HCT116 (cell line): ENCODE measurements around the gene OPCML. TPM values are rescaled to one million over a fixed set of nuclear protein-coding genes. Genes with fewer than 3 reads are reported as not detected.

Experiments used
- ATAC-seq: fragments of 200-7000 bp; cut with Tn5 transposase; 2 replicates; pipeline ENCODE4 v1.9.1; 2020; ENCODE audit warnings: mild to moderate bottlenecking, moderate library complexity
- BruUV-seq: library from RNA; stranded (reverse); fragments of 400-500 nt; replicated peaks from 2 replicates; lab custom pipeline; 2021; lab: Mats Ljungman, UMichigan
- CTCF ChIA-PET: fragments of 300-600 bp; sonication (Branson Sonifier 250); formaldehyde crosslinking; loops from one replicate; lab custom pipeline; 2021; ENCODE audit warnings: antibody characterized with exemption; lab: Charles Lee
- POLR2A ChIA-PET: fragments of 300-600, 350-600 bp; sonication (Branson Sonifier 250); formaldehyde crosslinking; loops from one replicate; lab custom pipeline; 2021; ENCODE audit warnings: antibody characterized with exemption; lab: Charles Lee
- RAD21 ChIA-PET, 2 experiments: fragments of 300-600 bp; sonication (Branson Sonifier 250); formaldehyde crosslinking; loops; one replicate each; lab custom pipeline; 2023; ENCODE audit warnings: low total read pairs in 2 of 2; ENCODE audit not compliant: uncharacterized antibody in 2 of 2, unreplicated experiment in 2 of 2, low non-redundant PET in 1 of 2; lab: Charles Lee
- DNase-seq: peaks from one replicate; pipeline ENCODE4 v3.0.0-alpha.2; 2010; ENCODE audit warnings: low read depth, low spot score
- H2AFZ ChIP-seq: fragments of 200-600 bp; shearing (Covaris generic), sonication (generic); 2 replicates; pipeline ENCODE4 v1.6.1; 2017; ENCODE audit warnings: low read depth, mixed run types, mixed read lengths, antibody characterized with exemption, low read length; ENCODE audit not compliant: poor library complexity, severe bottlenecking
- H3K27ac ChIP-seq: 2 replicates; pipeline ENCODE4 v1.5.1; 2012; ENCODE audit warnings: low read depth, low read length
- H3K27me3 ChIP-seq: fragments of 200-600 bp; sonication (generic); 2 replicates; pipeline ENCODE4 v1.6.1; 2016; ENCODE audit warnings: mixed run types, low read length, mixed read lengths; ENCODE audit not compliant: insufficient read depth
- H3K36me3 ChIP-seq, 2 experiments: fragments of 200-500 bp in 1 of 2; fragments of 200-600 bp in 1 of 2; sonication (Bioruptor generic) in 1 of 2; sonication (generic) in 1 of 2; 2 replicates each; pipeline versions ENCODE4 v1.5.1 to v1.6.1; 2014 to 2016; ENCODE audit warnings: low read length in 2 of 2, inconsistent platforms in 1 of 2, mixed read lengths in 1 of 2, mixed run types in 1 of 2; ENCODE audit not compliant: insufficient read depth in 2 of 2, control insufficient read depth in 1 of 2
- H3K4me1 ChIP-seq, 2 experiments: fragments of 200-600 bp in 1 of 2; sonication (generic) in 1 of 2; 2 replicates each; pipeline versions ENCODE4 v1.5.1 to v1.6.1; 2012 to 2017; ENCODE audit warnings: low read length in 2 of 2, inconsistent platforms in 1 of 2, mild to moderate bottlenecking in 1 of 2, mixed read lengths in 1 of 2, mixed run types in 1 of 2, moderate library complexity in 1 of 2; ENCODE audit not compliant: insufficient read depth in 2 of 2, control insufficient read depth in 1 of 2
- H3K4me2 ChIP-seq: fragments of 200-600 bp; sonication (generic); 2 replicates; pipeline ENCODE4 v1.6.1; 2017; ENCODE audit warnings: mixed run types, low read length, mixed read lengths
- H3K4me3 ChIP-seq, 2 experiments: fragments of 200-600 bp in 1 of 2; sonication (generic) in 1 of 2; replicated peaks in 1 of 2; 2 replicates each; pipeline ENCODE4 v1.5.1; 2011 to 2016; ENCODE audit warnings: low read length in 2 of 2, control low read depth in 1 of 2, low read depth in 1 of 2, mild to moderate bottlenecking in 1 of 2, mixed read lengths in 1 of 2, mixed run types in 1 of 2
- H3K79me2 ChIP-seq: fragments of 200-600 bp; sonication (generic); 2 replicates; pipeline ENCODE4 v1.6.1; 2017; ENCODE audit warnings: mild to moderate bottlenecking, mixed run types, low read length, moderate library complexity, mixed read lengths; ENCODE audit not compliant: insufficient read depth
- H3K9ac ChIP-seq: fragments of 200-600 bp; sonication (generic); 2 replicates; pipeline ENCODE4 v1.6.1; 2016; ENCODE audit warnings: low read length, mixed read lengths
- H3K9me2 ChIP-seq: fragments of 200-600 bp; sonication (generic), shearing (Covaris generic); 2 replicates; pipeline ENCODE4 v1.6.1; 2017; ENCODE audit warnings: mixed run types, mild to moderate bottlenecking, moderate library complexity; ENCODE audit not compliant: insufficient read depth
- H3K9me3 ChIP-seq, 2 experiments: fragments of 200-500 bp in 1 of 2; fragments of 200-600 bp in 1 of 2; sonication (Bioruptor generic) in 1 of 2; sonication (generic) in 1 of 2; 2 replicates each; pipeline ENCODE4 v1.6.1; 2014 to 2017; ENCODE audit warnings: low read length in 2 of 2, mixed read lengths in 2 of 2, inconsistent platforms in 1 of 2, low read depth in 1 of 2, mild to moderate bottlenecking in 1 of 2, mixed run types in 1 of 2, moderate library complexity in 1 of 2; ENCODE audit not compliant: control insufficient read depth in 1 of 2, insufficient read depth in 1 of 2
- H4K20me1 ChIP-seq: fragments of 200-600 bp; sonication (generic), shearing (Covaris generic); 2 replicates; pipeline ENCODE4 v1.6.1; 2017; ENCODE audit warnings: mixed run types, mild to moderate bottlenecking, moderate library complexity; ENCODE audit not compliant: insufficient read depth
- CEBPB ChIP-seq: IDR thresholded peaks from 2 replicates; pipeline ENCODE4 v1.6.1; 2012; ENCODE audit warnings: low read depth
- CTCF ChIP-seq, 3 experiments: fragments of 200-600 bp in 1 of 3; sonication (generic) in 1 of 3; IDR thresholded peaks in 2 of 3; conservative IDR thresholded peaks in 1 of 3; 2 replicates each; pipeline ENCODE4 v1.5.1; 2012 to 2017; ENCODE audit warnings: low read depth in 2 of 3, low read length in 2 of 3, antibody characterized with exemption in 1 of 3, borderline replicate concordance in 1 of 3, control low read depth in 1 of 3, mild to moderate bottlenecking in 1 of 3, mixed read lengths in 1 of 3, mixed run types in 1 of 3, moderate library complexity in 1 of 3; ENCODE audit not compliant: insufficient read depth in 1 of 3
- EZH2 ChIP-seq: fragments of 200-600 bp; sonication (generic); IDR thresholded peaks from 2 replicates; pipeline ENCODE4 v1.6.1; 2017; ENCODE audit warnings: antibody characterized with exemption, mixed run types
- FOSL1 ChIP-seq: IDR thresholded peaks from 2 replicates; pipeline ENCODE4 v1.6.1; 2012; ENCODE audit warnings: low read depth
- POLR2A ChIP-seq: IDR thresholded peaks from 2 replicates; pipeline ENCODE4 v1.7.0; 2011; ENCODE audit warnings: borderline replicate concordance; ENCODE audit not compliant: insufficient read depth, insufficient read length; ENCODE audit errors: extremely low read depth
- RAD21 ChIP-seq: IDR thresholded peaks from 2 replicates; pipeline ENCODE4 v1.6.1; 2012; ENCODE audit warnings: low read depth, mild to moderate bottlenecking
- SIN3A ChIP-seq: IDR thresholded peaks from 2 replicates; pipeline ENCODE4 v1.6.1; 2012; ENCODE audit warnings: low read depth
- SRF ChIP-seq: IDR thresholded peaks from 2 replicates; pipeline ENCODE4 v1.6.1; 2012; ENCODE audit warnings: low read depth
- TCF7L2 ChIP-seq: IDR thresholded peaks from 2 replicates; pipeline ENCODE4 v1.7.0; 2011; ENCODE audit warnings: borderline replicate concordance, inconsistent platforms; ENCODE audit not compliant: insufficient read depth, insufficient read length; ENCODE audit errors: extremely low read depth
- ZBTB33 ChIP-seq: IDR thresholded peaks from 2 replicates; pipeline ENCODE4 v1.6.1; 2011; ENCODE audit warnings: mild to moderate bottlenecking, low read length, moderate library complexity; ENCODE audit not compliant: insufficient replicate concordance; ENCODE audit errors: extremely low read depth
- ZFX ChIP-seq: fragments of 450-650 bp; IDR thresholded peaks from 2 replicates; pipeline ENCODE4 v1.6.1; 2017
- intact Hi-C: fragments of 100-400 bp; cut with micrococcal nuclease; formaldehyde crosslinking; loops from 2 replicates; pipeline ENCODE4 v1.10.0; 2022
- total RNA-seq: library from RNA; stranded (reverse); gene quantifications from one replicate; pipeline ENCODE4 v1.2.1, GENCODE V29; 2021; ENCODE audit not compliant: unreplicated experiment

OPCML gene
- total RNA-seq, 1 experiment from 2014 or later, result not detected

DNA sequence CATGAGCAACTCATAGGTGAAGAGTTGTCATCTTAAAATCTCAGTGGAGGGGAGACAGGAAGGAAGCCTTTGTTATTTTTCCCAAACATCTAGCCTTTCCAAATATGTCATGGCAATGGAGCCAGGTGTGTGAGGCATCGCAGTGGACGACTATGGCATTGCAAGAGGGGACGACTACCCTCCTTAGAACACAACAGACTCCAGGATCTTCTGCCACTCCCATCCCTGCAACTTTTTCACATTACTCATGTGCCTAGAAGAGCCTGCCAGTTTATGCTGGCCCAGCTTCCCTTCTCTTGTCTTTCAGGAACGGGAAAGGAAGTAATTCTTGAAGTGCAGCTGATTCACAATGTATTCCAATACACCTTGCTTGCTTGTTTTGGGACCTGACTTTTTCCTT, 1008.4 kb downstream of the OPCML start:
- ATAC-seq (no peak), DNase-seq (no peak)
- Histone ChIP-seq H3K27me3 (no peaks in the 10 kb centered on the region), H3K4me2 (no peak overlapping the region), H3K9ac (no peak overlapping the region), H3K79me2 (no peaks in the 10 kb centered on the region), H2AFZ (no peak overlapping the region), H3K27ac (no peak overlapping the region), H3K4me1 (no peaks in the 10 kb centered on the region), H3K36me3 (no peaks in the 10 kb centered on the region), H3K9me3 (peaks cover 11 to 12% of the 10 kb centered on the region in 2 experiments; a peak in 3 of 4 replicates), H4K20me1 (no peaks in the 10 kb centered on the region), H3K9me2 (no peaks in the 10 kb centered on the region), H3K4me3 (no peak overlapping the region)
- TF ChIP-seq CTCF (IDR thresholded peaks at IDR 0.05 in 2 of 3, conservative IDR thresholded peaks at IDR 0.05 in 1 of 3; ENCODE audit: borderline replicate concordance in 1 of 3, insufficient read depth in 1 of 3, low read depth in 2 of 3, low read length in 2 of 3), result no peak
- no peak for TF ChIP-seq RAD21
- no peak for TF ChIP-seq FOSL1
- ChIA-PET CTCF (no interaction called here), POLR2A (no interaction called here), RAD21 (no interaction called here)
- intact Hi-C loops, result no loop called here
- no TSS peak for BruUV-seq

- Histone ChIP-seq H2AFZ (no peak overlapping the region), H3K79me2 (no peaks in the 10 kb centered on the region), H3K36me3 (no peaks in the 10 kb centered on the region), H3K4me1 (no peaks in the 10 kb centered on the region), H3K27ac (no peak overlapping the region), H3K4me3 (no peak overlapping the region), H3K9ac (no peak overlapping the region), H3K27me3 (no peaks in the 10 kb centered on the region), H4K20me1 (no peaks in the 10 kb centered on the region), H3K4me2 (no peak overlapping the region), H3K9me3 (peaks cover 11 to 12% of the 10 kb centered on the region in 2 experiments; a peak in 3 of 4 replicates), H3K9me2 (no peaks in the 10 kb centered on the region)
- ChIA-PET POLR2A (no interaction called here), RAD21 (no interaction called here), CTCF (no interaction called here)
- DNase-seq (no peak), ATAC-seq (no peak)
- no TSS peak for BruUV-seq
- intact Hi-C loops, result no loop called here
- TF ChIP-seq SRF (no peak), TCF7L2 (no peak), EZH2 (no peak), ZFX (no peak), POLR2A (no peak), ZBTB33 (no peak), SIN3A (no peak), CTCF (IDR thresholded peaks at IDR 0.05 in 2 of 3, conservative IDR thresholded peaks at IDR 0.05 in 1 of 3; ENCODE audit: borderline replicate concordance in 1 of 3, insufficient read depth in 1 of 3, low read depth in 2 of 3, low read length in 2 of 3) (no peak), RAD21 (no peak), CEBPB (no peak)
Observed at GRCh38 chr11:132520199-132520598, 1012.1 kb downstream of the OPCML start.
